Type B pancreatic cell (in vitro differentiated cells): ENCODE measurements around the gene SPEG. TPM values are rescaled to one million over a fixed set of nuclear protein-coding genes. Genes with fewer than 3 reads are reported as not detected.

Source experiments
- DNase-seq: peaks from one replicate; pipeline ENCODE4 v3.0.0; 2021; ENCODE audit warnings: mixed read lengths; ENCODE audit not compliant: unreplicated experiment; ENCODE audit errors: extremely low spot score
- H3K27ac Mint-ChIP-seq: 2 replicates; pipeline ENCODE4 v1.8.0; 2021; ENCODE audit warnings: mild to moderate bottlenecking, mixed read lengths
- H3K27me3 Mint-ChIP-seq: 2 replicates; pipeline ENCODE4 v1.8.0; 2021; ENCODE audit warnings: mixed read lengths
- H3K36me3 Mint-ChIP-seq: 2 replicates; pipeline ENCODE4 v1.8.0; 2021; ENCODE audit warnings: mixed read lengths
- H3K4me1 Mint-ChIP-seq: one replicate; pipeline ENCODE4 v1.8.0; 2021; ENCODE audit warnings: mixed read lengths; ENCODE audit not compliant: unreplicated experiment
- H3K4me3 Mint-ChIP-seq: 2 replicates; pipeline ENCODE4 v1.8.0; 2021; ENCODE audit warnings: mild to moderate bottlenecking, mixed read lengths
- H3K9me3 Mint-ChIP-seq: 2 replicates; pipeline ENCODE4 v1.8.0; 2021; ENCODE audit warnings: mixed read lengths
- total RNA-seq: library from RNA; stranded (reverse); gene quantifications from 2 replicates; pipeline ENCODE4 v1.2.1, GENCODE V29; 2021; ENCODE audit warnings: low replicate concordance
- TF ChIP-seq, protein P1 (sequence below): fragments of 200-600 bp; sonication (generic); conservative IDR thresholded peaks from 2 replicates; pipeline ENCODE4 v1.5.0; 2021; ENCODE audit warnings: antibody characterized with exemption, mild to moderate bottlenecking

Gene SPEG
- total RNA-seq, 1 donor from 2014 or later, result 49.4 TPM

DNA sequence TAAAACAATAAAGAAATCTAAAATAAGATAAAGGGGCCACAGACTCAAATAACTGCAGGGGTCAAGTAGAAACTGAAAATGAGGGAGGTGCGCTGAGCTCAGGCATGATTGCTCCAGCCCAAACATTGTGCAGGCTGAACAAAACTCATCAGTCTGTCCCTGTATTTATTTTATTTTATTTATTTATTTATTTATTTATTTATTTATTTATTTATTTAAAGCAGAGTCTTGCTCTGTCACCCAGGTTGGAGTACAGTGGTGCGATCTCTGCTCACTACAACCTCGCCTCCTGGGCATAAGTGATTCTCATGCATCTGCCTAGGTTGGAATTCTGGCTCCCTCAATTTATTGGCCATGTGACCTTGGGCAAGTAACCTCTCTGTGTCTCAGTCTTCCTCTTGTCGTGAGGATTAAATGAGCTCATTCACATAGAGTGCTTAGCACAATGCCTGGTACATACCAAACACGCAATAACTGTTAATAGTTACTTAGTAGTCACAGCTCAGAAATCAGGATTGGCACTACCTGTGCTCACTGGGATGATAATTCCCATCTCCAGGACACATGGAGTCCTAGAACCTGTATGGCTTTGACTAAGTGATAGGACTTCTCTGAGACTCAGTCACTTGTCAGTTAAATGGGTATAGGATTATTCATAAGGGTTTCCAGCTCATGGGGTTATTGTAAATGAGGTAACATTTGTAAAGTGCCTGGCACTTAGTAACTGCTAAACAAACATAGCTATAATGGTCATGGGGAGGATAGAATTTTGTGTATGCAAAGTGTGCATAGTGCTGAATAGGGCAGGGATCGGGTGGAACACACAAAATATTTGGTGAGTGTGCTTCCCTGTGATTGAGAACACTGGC lies 6.0 kb downstream of the SPEG start:
- TF ChIP-seq, protein P1, sequence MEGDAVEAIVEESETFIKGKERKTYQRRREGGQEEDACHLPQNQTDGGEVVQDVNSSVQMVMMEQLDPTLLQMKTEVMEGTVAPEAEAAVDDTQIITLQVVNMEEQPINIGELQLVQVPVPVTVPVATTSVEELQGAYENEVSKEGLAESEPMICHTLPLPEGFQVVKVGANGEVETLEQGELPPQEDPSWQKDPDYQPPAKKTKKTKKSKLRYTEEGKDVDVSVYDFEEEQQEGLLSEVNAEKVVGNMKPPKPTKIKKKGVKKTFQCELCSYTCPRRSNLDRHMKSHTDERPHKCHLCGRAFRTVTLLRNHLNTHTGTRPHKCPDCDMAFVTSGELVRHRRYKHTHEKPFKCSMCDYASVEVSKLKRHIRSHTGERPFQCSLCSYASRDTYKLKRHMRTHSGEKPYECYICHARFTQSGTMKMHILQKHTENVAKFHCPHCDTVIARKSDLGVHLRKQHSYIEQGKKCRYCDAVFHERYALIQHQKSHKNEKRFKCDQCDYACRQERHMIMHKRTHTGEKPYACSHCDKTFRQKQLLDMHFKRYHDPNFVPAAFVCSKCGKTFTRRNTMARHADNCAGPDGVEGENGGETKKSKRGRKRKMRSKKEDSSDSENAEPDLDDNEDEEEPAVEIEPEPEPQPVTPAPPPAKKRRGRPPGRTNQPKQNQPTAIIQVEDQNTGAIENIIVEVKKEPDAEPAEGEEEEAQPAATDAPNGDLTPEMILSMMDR, result no peak
- Mint-ChIP-seq H3K36me3 (no peaks in the 10 kb centered on the region), H3K4me3 (peak overlapping the region; percentile 90), H3K27ac (peak overlapping the region; percentile 52), H3K27me3 (peaks cover 32% of the 10 kb centered on the region), H3K4me1 (peaks cover 11% of the 10 kb centered on the region), H3K9me3 (no peaks in the 10 kb centered on the region)
- no peak for DNase-seq

GRCh38 chr2:219441451-219442255 lies 7.0 kb downstream of the SPEG start:
- Mint-ChIP-seq H3K9me3 (no peaks in the 10 kb centered on the region), H3K36me3 (no peaks in the 10 kb centered on the region), H3K4me3 (peak overlapping the region; percentile 90), H3K4me1 (peaks cover 19% of the 10 kb centered on the region), H3K27me3 (peaks cover 24% of the 10 kb centered on the region), H3K27ac (peak overlapping the region; percentile 52)
- TF ChIP-seq, protein P1, result no peak
- no peak for DNase-seq

- no peak for DNase-seq
- Mint-ChIP-seq H3K9me3 (no peaks in the 10 kb centered on the region), H3K4me1 (peaks cover 19% of the 10 kb centered on the region), H3K4me3 (peak overlapping the region; percentile 85), H3K27ac (peak overlapping the region; percentile 48), H3K36me3 (no peaks in the 10 kb centered on the region), H3K27me3 (peaks cover 28% of the 10 kb centered on the region)
- TF ChIP-seq, protein P1, result no peak
Measured at GRCh38 chr2:219442256-219443015, 7.8 kb downstream of the SPEG start.

- no peaks in the 10 kb centered on the region for H3K36me3 Mint-ChIP-seq
- H3K4me3 Mint-ChIP-seq, result peak overlapping the region; percentile 85
- no peaks in the 10 kb centered on the region for H3K9me3 Mint-ChIP-seq
- H3K27ac Mint-ChIP-seq, result peak overlapping the region; percentile 48
- no peak for DNase-seq
- TF ChIP-seq, protein P1, result no peak
- H3K27me3 Mint-ChIP-seq, result peaks cover 28% of the 10 kb centered on the region
- peaks cover 19% of the 10 kb centered on the region for H3K4me1 Mint-ChIP-seq
Measured at GRCh38 chr2:219443016-219443696, 8.5 kb downstream of the SPEG start.

DNA sequence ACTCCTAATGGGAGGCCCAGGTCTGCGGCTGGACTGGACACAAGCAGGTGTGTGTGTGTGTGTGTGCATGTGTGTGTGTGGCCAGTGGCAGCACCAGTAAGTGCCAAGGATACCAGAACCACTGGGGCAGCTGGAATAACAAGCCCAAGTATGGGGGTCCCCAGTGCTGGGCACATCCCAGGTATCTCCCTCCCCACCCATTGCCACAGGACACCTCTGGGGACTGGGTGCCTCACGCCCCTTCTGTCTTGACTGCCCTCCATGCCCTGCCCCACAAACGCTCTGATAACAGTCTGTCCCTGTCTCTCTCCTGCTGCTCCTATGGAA lies 9.0 kb downstream of the SPEG start:
- H3K9me3 Mint-ChIP-seq, result no peaks in the 10 kb centered on the region
- no peak overlapping the region for H3K27ac Mint-ChIP-seq
- peak overlapping the region; percentile 85 for H3K4me3 Mint-ChIP-seq
- TF ChIP-seq, protein P1, result no peak
- no peaks in the 10 kb centered on the region for H3K36me3 Mint-ChIP-seq
- peaks cover 28% of the 10 kb centered on the region for H3K27me3 Mint-ChIP-seq
- DNase-seq, result no peak
- peaks cover 19% of the 10 kb centered on the region for H3K4me1 Mint-ChIP-seq
